Heart left ventricle (tissue), 13 donors: ENCODE results near the gene ASTN2.

Experiments
- CTCF ChIP-seq, 12 donors: fragments of 200-600 bp; sonication (generic) in 4 of 12; IDR thresholded peaks; one replicate each; pipeline versions ENCODE4 v1.5.0 to v1.8.0; 2018 to 2022; ENCODE audit warnings: antibody characterized with exemption in 12 of 12, mild to moderate bottlenecking in 5 of 12
- POLR2A ChIP-seq, 2 donors: fragments of 450-650 bp; IDR thresholded peaks; one replicate each; pipeline ENCODE4 v1.6.1; 2017; ENCODE audit warnings: antibody characterized with exemption in 2 of 2, mild to moderate bottlenecking in 2 of 2, moderate library complexity in 2 of 2
- donor health status: ischemic (EF 13 %, LVEDD 7.1; RV severe dilation, severe dysfunction).
- donor health status: DM: no; HTN: yes; CAD: no.
- donor health status: DM: no; HTN: no; CAD: no.
- donor health status: ischemic (EF 25% LVEDD 6.9; RV normal size, moderate dysfunction).
- donor health status: ischemic (EF 25% LVEDD 5.7; RV mildly dilated, moderate dysfunction).
- donor health status: ischemic (EF 35%, LVEDD 5.7; RV mildly dilated, moderate dysfunction).
- donor health status: nonischemic (EF 11% LVEDD 7.7; RV severe dilation, severe dysfunction).
- donor health status: DM: yes; HTN: yes; CAD: no.
- donor health status: PGD.
- donor health status: ischemic (EF 29% LVEDD 5.4; RV normal size, mild dysfunction).
- donor health status: nonischemic (EF 23%, LVEDD 6.1; RV moderate dilation, normal function).

- TF ChIP-seq CTCF (IDR thresholded peaks at IDR 0.05) (no peak), POLR2A (IDR thresholded peaks at IDR 0.05) (no peak)
Measured at GRCh38 chr9:116928884-116929283, 486.0 kb downstream of the ASTN2 start.
